ENCODE measurements around the gene HTR4. TPM values are rescaled to one million over a fixed set of nuclear protein-coding genes. Genes with fewer than 3 reads are reported as not detected.
"Not testable (repeated sequence)": the region's sequence is repeated elsewhere in the genome, so short reads cannot be mapped to it uniquely, and the experiment has no call there.

The HTR4 gene
- total RNA-seq, 2 experiments from 2014 or later, result not detected

DNA sequence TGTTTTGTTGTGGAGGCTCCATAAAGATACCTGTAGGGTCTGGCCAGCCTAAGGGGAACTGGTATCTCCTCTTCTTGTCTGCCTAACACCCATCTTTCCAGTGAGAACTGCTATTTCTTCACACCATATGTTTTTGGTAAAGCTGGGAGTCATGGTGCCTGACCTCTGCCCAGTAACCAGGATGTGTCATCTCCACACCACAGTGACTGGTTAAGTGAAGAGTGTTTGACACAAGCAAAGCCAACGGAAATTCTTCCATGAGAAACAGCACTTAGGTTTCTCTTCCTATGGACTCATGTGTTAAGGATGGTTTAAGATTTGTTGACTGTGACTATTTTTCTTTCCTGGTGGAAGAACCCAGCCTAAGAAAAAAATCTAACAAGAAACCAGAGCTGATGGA is 111.5 kb downstream of the HTR4 start:
- DNase-seq, result no peak
- Mint-ChIP-seq H3K9me3 (peaks cover 3% of the 10 kb centered on the region), H3K27ac (no peak overlapping the region), H3K27me3 (ENCODE audit: low read depth) (peaks cover 2% of the 10 kb centered on the region), H3K4me1 (ENCODE audit: low read depth) (no peaks in the 10 kb centered on the region), H3K4me3 (no peak overlapping the region), H3K36me3 (ENCODE audit: low read depth) (no peaks in the 10 kb centered on the region)
- intact Hi-C loops (cut with micrococcal nuclease), result no loop called here
- CTCF ChIA-PET, result no interaction called here

DNA sequence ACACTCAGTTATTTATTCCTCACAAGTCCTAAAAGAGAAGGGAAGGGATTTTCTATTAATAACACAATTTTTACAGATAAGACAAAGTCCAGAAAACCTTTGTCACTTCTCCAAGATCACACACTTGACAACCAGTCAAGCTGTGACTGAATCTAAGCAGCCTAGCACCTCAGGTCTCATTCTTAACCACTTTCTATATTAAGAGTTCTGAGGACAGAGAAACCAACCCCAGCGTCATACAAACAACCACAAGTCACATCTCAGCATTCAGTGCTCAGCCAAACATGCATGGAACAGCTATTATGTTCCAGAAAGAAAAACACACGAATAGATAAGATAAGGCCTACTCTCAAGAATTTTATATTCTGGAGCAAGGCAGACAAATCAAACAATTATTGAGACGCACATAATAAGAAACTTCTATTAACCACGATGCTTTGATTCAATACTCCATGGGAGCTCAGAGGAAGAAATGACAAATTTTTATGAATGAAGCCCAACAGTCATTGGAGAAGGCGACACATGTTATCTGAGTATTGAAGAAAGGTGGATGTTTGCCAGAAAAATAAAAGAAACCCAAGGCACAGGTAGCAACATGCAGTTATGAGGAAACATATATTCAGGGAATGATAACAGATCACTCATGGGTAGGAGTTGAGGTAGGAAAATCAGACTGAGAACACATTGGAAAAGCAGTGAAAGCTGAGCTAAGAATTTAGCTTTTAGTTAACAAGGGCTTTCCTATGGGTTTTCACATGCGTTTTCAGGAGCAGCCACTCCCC is 113.1 kb downstream of the HTR4 start:
- no peak for DNase-seq
- H3K4me3 Mint-ChIP-seq, result no peak overlapping the region
- H3K4me1 Mint-ChIP-seq (ENCODE audit: low read depth), result no peaks in the 10 kb centered on the region
- intact Hi-C loops (cut with micrococcal nuclease), result no loop called here
- no peak overlapping the region for H3K27ac Mint-ChIP-seq
- peaks cover 3% of the 10 kb centered on the region for H3K9me3 Mint-ChIP-seq
- CTCF ChIA-PET, result no interaction called here
- peaks cover 10% of the 10 kb centered on the region for H3K27me3 Mint-ChIP-seq (ENCODE audit: low read depth)
- no peaks in the 10 kb centered on the region for H3K36me3 Mint-ChIP-seq (ENCODE audit: low read depth)

DNA sequence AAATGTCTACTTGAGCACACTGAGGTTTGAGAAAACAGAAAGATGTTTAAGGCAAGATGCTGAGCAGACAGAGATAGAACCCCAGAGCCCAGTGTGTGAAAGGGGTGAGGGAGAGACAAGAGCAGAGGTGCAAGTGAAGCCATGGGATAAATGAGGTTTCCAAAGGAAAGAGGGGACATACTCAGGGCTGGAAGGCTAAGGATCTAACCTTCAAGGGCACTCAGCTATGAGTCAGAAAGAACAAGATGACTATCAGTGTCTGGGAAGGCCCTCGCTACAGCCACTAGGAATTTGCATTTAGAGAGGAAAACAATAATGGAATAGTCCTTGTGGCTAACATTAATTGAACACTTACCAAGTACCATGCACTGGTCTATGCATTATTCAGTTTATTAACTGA is 113.7 kb downstream of the HTR4 start:
- Mint-ChIP-seq H3K36me3 (ENCODE audit: low read depth) (no peaks in the 10 kb centered on the region), H3K4me3 (no peak overlapping the region), H3K9me3 (peaks cover 3% of the 10 kb centered on the region), H3K27me3 (ENCODE audit: low read depth) (peaks cover 15% of the 10 kb centered on the region), H3K27ac (no peak overlapping the region), H3K4me1 (ENCODE audit: low read depth) (no peaks in the 10 kb centered on the region)
- CTCF ChIA-PET, result no interaction called here
- intact Hi-C loops (cut with micrococcal nuclease), result no loop called here
- DNase-seq, result no peak

DNA sequence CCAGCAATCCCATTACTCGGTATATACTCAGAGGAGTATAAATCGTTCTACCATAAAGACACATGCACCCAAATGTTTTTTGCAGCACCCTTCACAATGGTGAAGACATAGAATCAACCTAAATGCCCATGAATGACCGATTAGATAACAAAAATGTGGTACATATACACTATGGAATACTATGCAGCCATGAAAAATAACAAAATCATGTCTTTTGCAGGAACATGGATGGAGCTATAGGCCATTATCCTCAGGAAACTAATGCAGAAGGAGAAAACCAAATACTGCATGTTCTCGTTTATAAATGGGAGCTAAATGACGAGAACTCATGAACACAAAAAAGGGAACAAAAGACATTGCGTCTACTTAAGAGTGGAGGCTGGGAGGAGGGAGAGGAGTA is 114.5 kb downstream of the HTR4 start:
- H3K27ac Mint-ChIP-seq, result no peak overlapping the region
- peaks cover 17% of the 10 kb centered on the region for H3K27me3 Mint-ChIP-seq (ENCODE audit: low read depth)
- peaks cover 3% of the 10 kb centered on the region for H3K9me3 Mint-ChIP-seq
- H3K36me3 Mint-ChIP-seq (ENCODE audit: low read depth), result no peaks in the 10 kb centered on the region
- DNase-seq, result no peak
- intact Hi-C loops (cut with micrococcal nuclease), result no loop called here
- no peak overlapping the region for H3K4me3 Mint-ChIP-seq
- H3K4me1 Mint-ChIP-seq (ENCODE audit: low read depth), result no peaks in the 10 kb centered on the region
- CTCF ChIA-PET, result no interaction called here

DNA sequence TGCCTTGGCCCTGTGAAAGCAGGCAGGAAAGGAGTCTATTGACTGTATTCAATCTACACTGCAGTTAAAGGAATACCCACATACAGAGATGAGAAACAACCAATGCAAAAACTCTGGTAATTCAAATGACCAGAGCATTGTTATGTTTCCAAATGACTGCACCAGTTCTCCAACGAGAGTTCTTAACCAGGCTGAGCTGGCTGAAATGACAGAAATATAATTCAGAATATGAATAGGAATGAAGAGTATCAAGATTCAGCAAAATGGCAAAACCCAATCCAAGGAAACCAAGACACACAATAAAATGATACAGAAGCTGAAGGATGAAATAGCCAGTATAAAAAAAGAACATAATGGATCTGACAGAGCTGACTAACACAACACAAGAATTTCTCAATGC is 119.1 kb downstream of the HTR4 start:
- peaks cover 6% of the 10 kb centered on the region for H3K9me3 Mint-ChIP-seq
- H3K36me3 Mint-ChIP-seq (ENCODE audit: low read depth), result no peaks in the 10 kb centered on the region
- intact Hi-C loops (cut with micrococcal nuclease), result no loop called here
- no peak for DNase-seq
- H3K4me3 Mint-ChIP-seq, result no peak overlapping the region
- H3K27me3 Mint-ChIP-seq (ENCODE audit: low read depth), result peaks cover 21% of the 10 kb centered on the region
- H3K4me1 Mint-ChIP-seq (ENCODE audit: low read depth), result no peaks in the 10 kb centered on the region
- H3K27ac Mint-ChIP-seq, result no peak overlapping the region
- CTCF ChIA-PET, result interaction anchor here (0.8 kb wide), 1 partner anchor 31 kb away, joined by 3 read pairs; no protein-coding TSS in a partner anchor

DNA sequence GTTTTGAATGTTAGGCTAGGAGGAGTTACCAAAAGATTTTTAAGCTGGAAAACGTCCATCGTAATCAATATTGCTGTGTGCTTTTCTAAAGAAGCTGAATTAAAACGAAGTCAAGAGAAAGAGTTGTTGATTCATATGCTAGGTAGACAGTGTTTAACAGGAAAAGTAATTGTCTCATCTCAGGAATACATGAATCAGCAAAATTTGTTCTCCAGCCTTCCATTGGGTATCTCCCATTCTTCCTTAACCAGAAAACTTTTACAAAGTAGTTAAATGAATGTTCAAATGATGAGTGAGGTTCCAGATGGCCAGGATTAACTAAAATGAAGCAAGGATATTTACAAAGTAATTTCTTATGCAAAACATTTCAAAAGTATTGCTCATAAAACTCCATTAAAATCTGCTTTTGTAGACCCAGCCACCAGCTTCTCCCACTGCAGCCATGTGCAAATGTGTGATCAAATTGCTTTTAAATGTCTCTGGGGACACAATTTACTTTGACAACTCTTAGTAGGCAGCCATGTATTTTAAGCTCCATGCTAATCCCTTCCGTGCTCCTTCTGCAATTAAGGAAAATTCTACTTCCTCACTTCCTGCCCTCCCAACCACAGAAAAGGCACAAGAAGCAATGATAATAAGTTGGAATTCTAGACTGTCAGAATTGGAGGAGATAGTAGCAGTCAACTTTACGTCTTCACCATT is 121.2 kb downstream of the HTR4 start:
- intact Hi-C loops (cut with micrococcal nuclease), result no loop called here
- H3K27me3 Mint-ChIP-seq (ENCODE audit: low read depth), result peaks cover 26% of the 10 kb centered on the region
- no peak for DNase-seq
- peaks cover 13% of the 10 kb centered on the region for H3K9me3 Mint-ChIP-seq
- CTCF ChIA-PET, result interaction anchor here (1.1 kb wide), 1 partner anchor 198 kb away, joined by 3 read pairs; no protein-coding TSS in a partner anchor
- H3K4me1 Mint-ChIP-seq (ENCODE audit: low read depth), result no peaks in the 10 kb centered on the region
- H3K36me3 Mint-ChIP-seq (ENCODE audit: low read depth), result peaks cover 5% of the 10 kb centered on the region
- H3K4me3 Mint-ChIP-seq, result no peak overlapping the region
- no peak overlapping the region for H3K27ac Mint-ChIP-seq

DNA sequence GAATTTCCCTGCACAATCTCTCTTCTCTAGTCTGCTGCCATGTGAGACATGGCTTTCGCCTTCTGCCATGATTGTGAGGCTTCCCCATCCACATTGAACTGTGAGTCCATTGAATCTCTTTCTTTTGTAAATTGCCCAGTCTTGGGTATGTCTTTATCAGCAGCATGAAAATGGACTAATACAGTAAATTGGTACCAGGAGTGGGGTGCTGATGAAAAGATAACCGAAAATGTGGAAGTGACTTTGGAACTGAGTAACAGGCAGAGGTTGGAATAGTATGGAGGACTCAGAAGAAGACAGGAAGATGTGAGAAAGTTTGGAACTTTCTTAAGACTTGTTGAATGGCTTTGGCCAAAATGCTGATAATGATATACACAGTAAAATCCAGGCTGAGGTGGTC is 124.9 kb downstream of the HTR4 start:
- peaks cover 13% of the 10 kb centered on the region for H3K9me3 Mint-ChIP-seq
- H3K4me1 Mint-ChIP-seq (ENCODE audit: low read depth); H3K4me3 Mint-ChIP-seq; DNase-seq; H3K36me3 Mint-ChIP-seq (ENCODE audit: low read depth); CTCF ChIA-PET; intact Hi-C loops (cut with micrococcal nuclease); H3K27ac Mint-ChIP-seq: not testable (repeated sequence)
- H3K27me3 Mint-ChIP-seq (ENCODE audit: low read depth), result peaks cover 13% of the 10 kb centered on the region

DNA sequence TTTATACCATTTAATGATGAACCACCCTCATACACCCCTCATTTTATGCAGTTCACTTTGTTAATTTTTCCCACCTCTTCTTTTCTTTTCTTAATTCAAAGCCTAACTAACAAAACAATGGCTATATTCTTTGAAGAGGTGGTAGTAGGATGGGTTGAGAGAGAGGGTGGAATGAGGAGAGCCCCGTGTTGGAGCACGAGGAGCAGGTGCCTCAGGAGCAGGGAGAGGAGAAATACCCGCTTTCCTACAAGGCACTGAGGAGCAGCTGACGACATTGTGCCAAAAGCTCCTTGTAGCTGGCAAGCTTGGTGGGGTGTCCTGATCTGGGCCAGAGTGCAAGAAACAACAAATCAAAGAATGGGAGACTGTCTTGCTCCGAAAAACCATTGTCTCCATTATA is 129.6 kb downstream of the HTR4 start:
- H3K9me3 Mint-ChIP-seq, result peaks cover 8% of the 10 kb centered on the region
- CTCF ChIA-PET, result no interaction called here
- H3K36me3 Mint-ChIP-seq (ENCODE audit: low read depth), result peaks cover 4% of the 10 kb centered on the region
- intact Hi-C loops (cut with micrococcal nuclease), result no loop called here
- H3K4me3 Mint-ChIP-seq, result no peak overlapping the region
- no peak for DNase-seq
- H3K27ac Mint-ChIP-seq, result no peak overlapping the region
- H3K4me1 Mint-ChIP-seq (ENCODE audit: low read depth), result no peaks in the 10 kb centered on the region
- peaks cover 36% of the 10 kb centered on the region for H3K27me3 Mint-ChIP-seq (ENCODE audit: low read depth)

DNA sequence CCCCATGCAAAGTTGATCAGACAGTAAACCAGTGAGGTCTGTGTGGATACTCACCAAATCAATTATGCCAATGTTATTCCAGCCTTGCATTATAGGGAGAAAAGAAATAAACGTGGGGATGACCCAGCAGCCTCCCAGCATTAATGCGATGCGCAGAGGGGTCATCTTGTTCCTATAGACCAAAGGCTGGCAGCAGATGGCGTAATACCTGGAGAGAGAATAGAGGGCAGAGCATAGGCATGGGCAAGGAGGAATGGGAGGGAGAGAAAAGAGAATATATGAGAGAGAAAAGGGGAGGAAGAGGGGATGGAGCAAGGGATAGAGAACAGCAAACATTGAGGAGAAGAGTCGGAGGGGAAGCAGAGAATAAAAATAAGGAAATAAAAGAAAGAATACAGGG is 131.2 kb downstream of the HTR4 start:
- CTCF ChIA-PET, result interaction anchor here (0.6 kb wide), 1 partner anchor 67 kb away, joined by 5 read pairs; no protein-coding TSS in a partner anchor
- no peak overlapping the region for H3K27ac Mint-ChIP-seq
- no peaks in the 10 kb centered on the region for H3K36me3 Mint-ChIP-seq (ENCODE audit: low read depth)
- H3K27me3 Mint-ChIP-seq (ENCODE audit: low read depth), result peaks cover 37% of the 10 kb centered on the region
- no peak overlapping the region for H3K4me3 Mint-ChIP-seq
- no peaks in the 10 kb centered on the region for H3K9me3 Mint-ChIP-seq
- no peak for DNase-seq
- intact Hi-C loops (cut with micrococcal nuclease), result no loop called here
- no peaks in the 10 kb centered on the region for H3K4me1 Mint-ChIP-seq (ENCODE audit: low read depth)

DNA sequence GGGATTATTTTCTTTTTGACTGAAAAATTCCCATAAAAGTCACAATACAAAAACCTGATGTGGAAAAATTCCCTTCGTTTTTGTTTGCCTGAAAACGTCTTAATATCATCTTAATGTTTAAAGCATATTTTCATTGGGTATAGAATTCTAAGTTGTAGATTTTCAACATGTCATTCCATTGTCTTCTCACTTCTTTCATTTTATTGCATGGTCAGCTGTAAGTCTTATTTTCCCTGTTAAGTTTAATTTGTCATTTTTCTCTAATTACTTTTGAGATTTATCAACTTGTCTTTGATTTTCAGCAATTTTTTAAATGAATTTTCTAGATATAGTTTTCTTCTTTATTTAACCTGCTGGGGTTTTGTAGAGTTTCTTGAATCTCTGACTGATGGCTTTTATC is 138.9 kb downstream of the HTR4 start:
- Mint-ChIP-seq H3K9me3 (peaks cover 5% of the 10 kb centered on the region), H3K36me3 (ENCODE audit: low read depth) (no peaks in the 10 kb centered on the region), H3K27me3 (ENCODE audit: low read depth) (peaks cover 13% of the 10 kb centered on the region), H3K4me3 (no peak overlapping the region), H3K27ac (no peak overlapping the region), H3K4me1 (ENCODE audit: low read depth) (no peaks in the 10 kb centered on the region)
- CTCF ChIA-PET, result no interaction called here
- no peak for DNase-seq
- intact Hi-C loops (cut with micrococcal nuclease), result no loop called here

DNA sequence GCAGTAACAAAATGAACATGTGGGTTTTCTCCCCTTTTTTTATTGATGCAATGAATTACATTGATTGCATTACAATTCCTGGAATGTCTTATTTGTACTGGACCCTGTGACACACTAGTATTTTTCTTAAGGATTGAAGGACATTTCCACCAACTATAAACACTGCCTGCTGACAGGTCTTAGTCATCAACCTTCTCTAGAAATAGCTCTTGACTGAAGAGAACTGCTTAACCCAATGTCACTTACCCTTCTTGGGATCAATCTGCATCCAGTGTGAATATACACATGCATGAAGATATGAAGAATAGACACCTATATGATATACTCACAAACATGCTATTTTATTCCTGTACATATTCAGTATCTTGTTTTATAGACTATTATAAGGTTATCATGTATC is 140.0 kb downstream of the HTR4 start:
- Mint-ChIP-seq H3K4me1 (ENCODE audit: low read depth) (no peaks in the 10 kb centered on the region), H3K9me3 (peaks cover 5% of the 10 kb centered on the region), H3K36me3 (ENCODE audit: low read depth) (no peaks in the 10 kb centered on the region), H3K4me3 (no peak overlapping the region), H3K27ac (no peak overlapping the region), H3K27me3 (ENCODE audit: low read depth) (peaks cover 10% of the 10 kb centered on the region)
- CTCF ChIA-PET, result no interaction called here
- no peak for DNase-seq
- intact Hi-C loops (cut with micrococcal nuclease), result no loop called here

DNA sequence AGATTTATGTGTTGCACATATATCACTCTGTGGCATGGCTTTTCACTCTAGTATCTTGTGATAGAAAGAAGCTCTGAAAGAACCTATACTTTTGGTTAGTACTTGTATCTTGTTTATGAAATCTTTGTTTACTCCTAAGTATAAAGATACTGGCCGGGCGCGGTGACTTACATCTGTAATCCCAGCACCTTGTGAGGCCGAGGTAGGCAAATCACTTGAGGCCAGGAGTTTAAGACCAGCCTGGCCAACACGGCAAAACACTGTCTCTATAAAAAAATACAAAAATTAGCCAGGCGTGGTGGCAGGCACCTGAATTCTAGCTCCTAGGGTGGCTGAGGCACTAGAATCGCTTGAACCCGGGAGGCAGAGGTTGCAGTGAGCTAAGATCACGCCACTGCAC is 141.8 kb downstream of the HTR4 start:
- H3K4me1 Mint-ChIP-seq (ENCODE audit: low read depth), result no peaks in the 10 kb centered on the region
- intact Hi-C loops (cut with micrococcal nuclease), result no loop called here
- peaks cover 5% of the 10 kb centered on the region for H3K9me3 Mint-ChIP-seq
- peaks cover 6% of the 10 kb centered on the region for H3K27me3 Mint-ChIP-seq (ENCODE audit: low read depth)
- no peak overlapping the region for H3K4me3 Mint-ChIP-seq
- no peak for DNase-seq
- CTCF ChIA-PET, result no interaction called here
- no peaks in the 10 kb centered on the region for H3K36me3 Mint-ChIP-seq (ENCODE audit: low read depth)
- H3K27ac Mint-ChIP-seq, result no peak overlapping the region

DNA sequence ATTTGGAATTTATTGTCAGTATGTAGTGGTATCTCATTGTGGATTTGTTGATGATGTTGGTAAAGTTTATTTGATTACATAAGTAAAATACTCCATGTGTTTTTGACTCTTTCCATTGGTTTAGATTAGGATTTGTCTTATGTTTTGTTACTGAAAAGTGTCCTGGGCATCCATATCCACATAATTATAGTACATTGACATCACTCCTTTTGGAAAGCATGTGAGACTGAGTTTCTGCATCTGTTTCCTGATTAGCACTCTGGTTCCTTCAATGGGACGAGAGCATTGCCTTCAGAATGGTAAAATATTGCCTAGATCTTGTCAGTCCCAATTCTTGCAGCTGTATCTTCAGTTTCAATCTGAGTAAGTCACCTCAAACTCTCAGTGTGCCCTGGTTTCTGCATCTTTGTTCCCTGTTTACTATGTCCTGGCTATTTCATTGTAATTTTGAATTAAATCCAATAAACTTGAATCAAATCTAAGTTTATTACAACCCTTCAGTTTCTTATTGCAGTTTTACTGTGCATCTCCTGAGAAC is 142.4 kb downstream of the HTR4 start:
- Mint-ChIP-seq H3K4me3 (no peak overlapping the region), H3K27me3 (ENCODE audit: low read depth) (peaks cover 6% of the 10 kb centered on the region), H3K36me3 (ENCODE audit: low read depth) (no peaks in the 10 kb centered on the region), H3K27ac (no peak overlapping the region), H3K9me3 (peaks cover 5% of the 10 kb centered on the region), H3K4me1 (ENCODE audit: low read depth) (no peaks in the 10 kb centered on the region)
- CTCF ChIA-PET, result no interaction called here
- intact Hi-C loops (cut with micrococcal nuclease), result no loop called here
- DNase-seq, result no peak

All from activated naive CD4-positive, alpha-beta T cell treated with anti-CD3 and anti-CD28 coated beads for 36 hours (primary cell).